Nephron (organoid): Measurements from ENCODE around the gene MOG.
"Not testable (repeated sequence)": the region's sequence is repeated elsewhere in the genome, so short reads cannot be mapped to it uniquely, and the experiment has no call there.

Experiments
- H3K27ac Mint-ChIP-seq, 3 experiments: 2 replicates each; pipeline ENCODE4 v1.8.0; 2020; ENCODE audit warnings: mixed read lengths in 3 of 3, mild to moderate bottlenecking in 2 of 3, moderate library complexity in 1 of 3
- H3K27me3 Mint-ChIP-seq: 2 replicates; pipeline ENCODE4 v1.8.0; 2021; ENCODE audit warnings: low read depth, mild to moderate bottlenecking, moderate library complexity, mixed read lengths
- H3K36me3 Mint-ChIP-seq: 2 replicates; pipeline ENCODE4 v1.8.0; 2020; ENCODE audit warnings: low read depth, mixed read lengths
- H3K4me1 Mint-ChIP-seq: 2 replicates; pipeline ENCODE4 v1.8.0; 2020; ENCODE audit warnings: mixed read lengths
- H3K4me3 Mint-ChIP-seq, 3 experiments: 2 replicates each; pipeline ENCODE4 v1.8.0; 2020; ENCODE audit warnings: mild to moderate bottlenecking in 3 of 3, mixed read lengths in 3 of 3, moderate library complexity in 2 of 3
- H3K9me3 Mint-ChIP-seq: 2 replicates; pipeline ENCODE4 v1.8.0; 2020; ENCODE audit warnings: mixed read lengths
- CTCF ChIP-seq, 3 experiments: fragments of 200-600 bp; sonication (generic); IDR thresholded peaks; one replicate each; pipeline ENCODE4 v1.5.0; 2021; ENCODE audit warnings: antibody characterized with exemption in 3 of 3; ENCODE audit not compliant: unreplicated experiment in 3 of 3

The MOG gene

GRCh38 chr6:29667158-29667557, 10.3 kb downstream of the MOG start:
- no peak overlapping the region for H3K4me3 Mint-ChIP-seq
- H3K36me3 Mint-ChIP-seq = no peaks in the 10 kb centered on the region
- no peaks in the 10 kb centered on the region for H3K9me3 Mint-ChIP-seq
- H3K27ac Mint-ChIP-seq = no peak overlapping the region
- TF ChIP-seq CTCF (IDR thresholded peaks at IDR 0.05; ENCODE audit: unreplicated experiment in 3 of 3) = no peak
- H3K4me1 Mint-ChIP-seq = no peaks in the 10 kb centered on the region
- H3K27me3 Mint-ChIP-seq = peaks cover 61% of the 10 kb centered on the region

GRCh38 chr6:29671026-29671425, 14.1 kb downstream of the MOG start:
- no peaks in the 10 kb centered on the region for H3K4me1 Mint-ChIP-seq
- H3K9me3 Mint-ChIP-seq = no peaks in the 10 kb centered on the region
- TF ChIP-seq CTCF (IDR thresholded peaks at IDR 0.05; ENCODE audit: unreplicated experiment in 3 of 3) = no peak
- no peaks in the 10 kb centered on the region for H3K36me3 Mint-ChIP-seq
- no peak overlapping the region for H3K27ac Mint-ChIP-seq
- H3K4me3 Mint-ChIP-seq = no peak overlapping the region
- peaks cover 64% of the 10 kb centered on the region for H3K27me3 Mint-ChIP-seq

- H3K9me3 Mint-ChIP-seq, H3K4me3 Mint-ChIP-seq, H3K36me3 Mint-ChIP-seq, H3K4me1 Mint-ChIP-seq, H3K27ac Mint-ChIP-seq: not testable (repeated sequence)
- H3K27me3 Mint-ChIP-seq = peaks cover 61% of the 10 kb centered on the region
These were observed 15.2 kb downstream of the MOG start for GRCh38 chr6:29672116-29672515.

GRCh38 chr6:29673161-29673560, 16.3 kb downstream of the MOG start:
- no peak for TF ChIP-seq CTCF (IDR thresholded peaks at IDR 0.05; ENCODE audit: unreplicated experiment in 3 of 3)
- Mint-ChIP-seq H3K4me3 (no peak overlapping the region), H3K27ac (no peak overlapping the region), H3K36me3 (no peaks in the 10 kb centered on the region), H3K27me3 (peaks cover 51% of the 10 kb centered on the region), H3K4me1 (no peaks in the 10 kb centered on the region), H3K9me3 (peaks cover 5% of the 10 kb centered on the region)

- no peak overlapping the region for H3K27ac Mint-ChIP-seq
- H3K4me1 Mint-ChIP-seq = no peaks in the 10 kb centered on the region
- peaks cover 49% of the 10 kb centered on the region for H3K27me3 Mint-ChIP-seq
- TF ChIP-seq CTCF (IDR thresholded peaks at IDR 0.05; ENCODE audit: unreplicated experiment in 3 of 3) = no peak
- H3K36me3 Mint-ChIP-seq = no peaks in the 10 kb centered on the region
- H3K4me3 Mint-ChIP-seq = no peak overlapping the region
- peaks cover 5% of the 10 kb centered on the region for H3K9me3 Mint-ChIP-seq
These were observed 17.1 kb downstream of the MOG start for GRCh38 chr6:29674008-29674407.

- Mint-ChIP-seq H3K27ac (no peak overlapping the region), H3K4me3 (no peak overlapping the region), H3K4me1 (no peaks in the 10 kb centered on the region), H3K27me3 (peaks cover 39% of the 10 kb centered on the region), H3K9me3 (peaks cover 5% of the 10 kb centered on the region), H3K36me3 (no peaks in the 10 kb centered on the region)
- TF ChIP-seq CTCF (IDR thresholded peaks at IDR 0.05; ENCODE audit: unreplicated experiment in 3 of 3) = no peak
These were observed 18.7 kb downstream of the MOG start for GRCh38 chr6:29675561-29675960.
